ENCODE measurements around the gene GNAS-AS1.

DNA sequence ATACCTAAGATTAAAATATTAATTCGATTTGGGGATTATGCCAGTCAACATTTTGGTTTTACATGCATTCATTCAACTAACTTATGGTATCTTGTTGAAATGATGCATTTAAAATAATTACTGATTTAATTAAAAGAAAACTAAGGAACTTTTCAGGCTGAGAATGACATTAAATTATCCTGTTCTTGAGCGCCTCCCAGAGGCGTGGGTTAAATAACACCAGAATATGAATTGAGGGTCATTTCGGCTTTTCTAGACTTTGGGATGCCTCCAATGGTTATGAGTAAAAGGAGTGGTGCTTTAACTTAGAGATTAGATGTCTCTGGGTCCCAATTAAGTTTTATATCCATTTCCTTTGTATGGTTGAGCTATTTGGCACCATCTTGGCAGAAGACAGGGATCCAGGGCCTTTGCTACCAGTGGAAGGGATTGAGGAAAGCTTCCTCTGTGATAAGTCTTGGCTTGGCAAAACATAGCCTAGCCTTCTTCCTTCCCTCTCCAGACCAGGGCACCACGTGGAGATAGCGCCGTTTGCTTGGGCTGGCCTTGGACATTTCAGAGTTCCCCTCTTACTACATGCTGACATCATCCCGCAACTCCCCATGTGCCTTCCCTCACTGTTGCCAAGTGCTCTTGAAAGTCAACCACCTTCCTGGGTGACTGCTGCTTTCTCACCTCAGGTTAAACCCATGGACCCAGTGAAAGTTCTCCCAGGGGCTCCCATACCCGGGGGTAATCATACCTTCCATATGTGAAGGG, 30.5 kb upstream of the GNAS-AS1 start:
- TF ChIP-seq TAF1 (IDR thresholded peaks at IDR 0.05; ENCODE audit: low read depth) (no peak), CREB1 (IDR thresholded peaks at IDR 0.05; ENCODE audit: low read depth) (no peak)
- TF ChIP-seq, protein P1, sequence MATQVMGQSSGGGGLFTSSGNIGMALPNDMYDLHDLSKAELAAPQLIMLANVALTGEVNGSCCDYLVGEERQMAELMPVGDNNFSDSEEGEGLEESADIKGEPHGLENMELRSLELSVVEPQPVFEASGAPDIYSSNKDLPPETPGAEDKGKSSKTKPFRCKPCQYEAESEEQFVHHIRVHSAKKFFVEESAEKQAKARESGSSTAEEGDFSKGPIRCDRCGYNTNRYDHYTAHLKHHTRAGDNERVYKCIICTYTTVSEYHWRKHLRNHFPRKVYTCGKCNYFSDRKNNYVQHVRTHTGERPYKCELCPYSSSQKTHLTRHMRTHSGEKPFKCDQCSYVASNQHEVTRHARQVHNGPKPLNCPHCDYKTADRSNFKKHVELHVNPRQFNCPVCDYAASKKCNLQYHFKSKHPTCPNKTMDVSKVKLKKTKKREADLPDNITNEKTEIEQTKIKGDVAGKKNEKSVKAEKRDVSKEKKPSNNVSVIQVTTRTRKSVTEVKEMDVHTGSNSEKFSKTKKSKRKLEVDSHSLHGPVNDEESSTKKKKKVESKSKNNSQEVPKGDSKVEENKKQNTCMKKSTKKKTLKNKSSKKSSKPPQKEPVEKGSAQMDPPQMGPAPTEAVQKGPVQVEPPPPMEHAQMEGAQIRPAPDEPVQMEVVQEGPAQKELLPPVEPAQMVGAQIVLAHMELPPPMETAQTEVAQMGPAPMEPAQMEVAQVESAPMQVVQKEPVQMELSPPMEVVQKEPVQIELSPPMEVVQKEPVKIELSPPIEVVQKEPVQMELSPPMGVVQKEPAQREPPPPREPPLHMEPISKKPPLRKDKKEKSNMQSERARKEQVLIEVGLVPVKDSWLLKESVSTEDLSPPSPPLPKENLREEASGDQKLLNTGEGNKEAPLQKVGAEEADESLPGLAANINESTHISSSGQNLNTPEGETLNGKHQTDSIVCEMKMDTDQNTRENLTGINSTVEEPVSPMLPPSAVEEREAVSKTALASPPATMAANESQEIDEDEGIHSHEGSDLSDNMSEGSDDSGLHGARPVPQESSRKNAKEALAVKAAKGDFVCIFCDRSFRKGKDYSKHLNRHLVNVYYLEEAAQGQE (IDR thresholded peaks at IDR 0.05; ENCODE audit: low read depth) = no peak
